Activated CD4-positive, alpha-beta memory T cell treated with anti-CD3 and anti-CD28 coated beads, Interleukin-2, amount 10 ng/mL, durations not matched to agents 7 days and 5 days (primary cell): Measurements from ENCODE around the gene CEP20. TPM values are rescaled to one million over a fixed set of nuclear protein-coding genes. Genes with fewer than 3 reads are reported as not detected.

ENCODE experiments used
- CTCF ChIA-PET: fragments of 350-600 bp; sonication (Branson Sonifier 250); formaldehyde crosslinking; loops from one replicate; lab custom pipeline; 2021; ENCODE audit warnings: antibody characterized with exemption, inconsistent platforms; lab: Charles Lee
- POLR2A ChIA-PET: fragments of 350-600 bp; sonication (Branson Sonifier 250); formaldehyde crosslinking; loops from one replicate; lab custom pipeline; 2021; ENCODE audit warnings: antibody characterized with exemption; lab: Charles Lee
- DNase-seq: peaks from one replicate; pipeline ENCODE4 v3.0.0-alpha.2; 2020
- H3K27ac Mint-ChIP-seq: one replicate; pipeline ENCODE4 v1.8.0; 2021; ENCODE audit warnings: mild to moderate bottlenecking, mixed read lengths
- H3K27me3 Mint-ChIP-seq: one replicate; pipeline ENCODE4 v1.8.0; 2021; ENCODE audit warnings: mixed read lengths
- H3K36me3 Mint-ChIP-seq: one replicate; pipeline ENCODE4 v1.8.0; 2021; ENCODE audit warnings: low read depth, mixed read lengths
- H3K4me1 Mint-ChIP-seq: one replicate; pipeline ENCODE4 v1.8.0; 2021; ENCODE audit warnings: mixed read lengths
- H3K4me3 Mint-ChIP-seq: one replicate; pipeline ENCODE4 v1.8.0; 2021; ENCODE audit warnings: mild to moderate bottlenecking, mixed read lengths
- H3K9me3 Mint-ChIP-seq: one replicate; pipeline ENCODE4 v1.8.0; 2021; ENCODE audit warnings: mixed read lengths
- total RNA-seq, 2 experiments: library from RNA; stranded (reverse); gene quantifications; one replicate each; pipeline ENCODE4 v1.2.3, GENCODE V29; 2021

The CEP20 gene
- total RNA-seq, 2 experiments from 2014 or later, result 49.7 to 56.1 TPM

GRCh38 chr16:15873737-15874136, 14.7 kb downstream of the CEP20 start:
- CTCF ChIA-PET, result interaction anchor here (1.1 to 3.4 kb wide), 2 partner anchors 14 to 235 kb away, joined by 3 to 12 read pairs; partner anchors contain the start of gene CEP20
- no peak overlapping the region for H3K27ac Mint-ChIP-seq
- H3K27me3 Mint-ChIP-seq, result no peaks in the 10 kb centered on the region
- no peak overlapping the region for H3K4me3 Mint-ChIP-seq
- POLR2A ChIA-PET, result interaction anchor here (1.3 kb wide), 1 partner anchor 15 kb away, joined by 3 read pairs; the partner anchor contains the start of gene CEP20
- H3K4me1 Mint-ChIP-seq, result peaks cover 2% of the 10 kb centered on the region
- H3K36me3 Mint-ChIP-seq, result peaks cover 34% of the 10 kb centered on the region
- H3K9me3 Mint-ChIP-seq, result no peaks in the 10 kb centered on the region
- no peak for DNase-seq

- POLR2A ChIA-PET, result interaction anchor here (1.2 kb wide), 1 partner anchor 13 kb away, joined by 5 read pairs; no protein-coding TSS in a partner anchor
- H3K27ac Mint-ChIP-seq, result no peak overlapping the region
Measured at GRCh38 chr16:15873301-15873700, 15.1 kb downstream of the CEP20 start.

GRCh38 chr16:15870011-15870410, 18.4 kb downstream of the CEP20 start:
- ChIA-PET POLR2A (no interaction called here), CTCF (interaction anchor here (1.5 kb wide), 1 partner anchor 18 kb away, joined by 4 read pairs; the partner anchor contains the start of gene CEP20)
- Mint-ChIP-seq H3K36me3 (peaks cover 39% of the 10 kb centered on the region), H3K4me1 (no peaks in the 10 kb centered on the region), H3K27ac (no peak overlapping the region), H3K4me3 (no peak overlapping the region), H3K27me3 (no peaks in the 10 kb centered on the region), H3K9me3 (no peaks in the 10 kb centered on the region)
- DNase-seq, result no peak

More at GRCh38 chr16:15873301-15873700, 15.1 kb downstream of the CEP20 start:
- CTCF ChIA-PET, result interaction anchor here (1.0 to 3.4 kb wide), 2 partner anchors 15 to 84 kb away, joined by 4 to 12 read pairs; partner anchors contain the start of gene CEP20
- H3K4me3 Mint-ChIP-seq, result no peak overlapping the region
- DNase-seq, result no peak
- H3K27me3 Mint-ChIP-seq, result no peaks in the 10 kb centered on the region
- H3K4me1 Mint-ChIP-seq, result peaks cover 2% of the 10 kb centered on the region
- peaks cover 36% of the 10 kb centered on the region for H3K36me3 Mint-ChIP-seq
- H3K9me3 Mint-ChIP-seq, result no peaks in the 10 kb centered on the region

GRCh38 chr16:15866451-15866850, 22.0 kb downstream of the CEP20 start:
- no peak for DNase-seq
- ChIA-PET CTCF (no interaction called here), POLR2A (no interaction called here)
- H3K27me3 Mint-ChIP-seq, result peaks cover 2% of the 10 kb centered on the region
- peaks cover 29% of the 10 kb centered on the region for H3K36me3 Mint-ChIP-seq
- no peaks in the 10 kb centered on the region for H3K9me3 Mint-ChIP-seq
- no peak overlapping the region for H3K27ac Mint-ChIP-seq
- H3K4me3 Mint-ChIP-seq, result no peak overlapping the region
- no peaks in the 10 kb centered on the region for H3K4me1 Mint-ChIP-seq

GRCh38 chr16:15865742-15866141, 22.7 kb downstream of the CEP20 start:
- peaks cover 29% of the 10 kb centered on the region for H3K36me3 Mint-ChIP-seq
- H3K4me3 Mint-ChIP-seq, result no peak overlapping the region
- no peaks in the 10 kb centered on the region for H3K4me1 Mint-ChIP-seq
- ChIA-PET POLR2A (no interaction called here), CTCF (interaction anchor here (0.5 kb wide), 1 partner anchor 206 kb away, joined by 3 read pairs; no protein-coding TSS in a partner anchor)
- peaks cover 4% of the 10 kb centered on the region for H3K27me3 Mint-ChIP-seq
- DNase-seq, result no peak
- H3K9me3 Mint-ChIP-seq, result no peaks in the 10 kb centered on the region
- H3K27ac Mint-ChIP-seq, result no peak overlapping the region

GRCh38 chr16:15864939-15865338, 23.5 kb downstream of the CEP20 start:
- ChIA-PET CTCF (interaction anchor here (0.5 kb wide), 1 partner anchor 207 kb away, joined by 3 read pairs; no protein-coding TSS in a partner anchor), POLR2A (no interaction called here)
- Mint-ChIP-seq H3K27ac (no peak overlapping the region), H3K4me1 (no peaks in the 10 kb centered on the region), H3K4me3 (no peak overlapping the region), H3K9me3 (no peaks in the 10 kb centered on the region), H3K36me3 (peaks cover 25% of the 10 kb centered on the region), H3K27me3 (peaks cover 4% of the 10 kb centered on the region)
- no peak for DNase-seq

- Mint-ChIP-seq H3K9me3 (no peaks in the 10 kb centered on the region), H3K27me3 (peaks cover 24% of the 10 kb centered on the region)
Measured at GRCh38 chr16:15861996-15862395, 26.4 kb downstream of the CEP20 start.

GRCh38 chr16:15858921-15859668, 29.3 kb downstream of the CEP20 start:
- Mint-ChIP-seq H3K36me3 (no peaks in the 10 kb centered on the region), H3K27me3 (peaks cover 44% of the 10 kb centered on the region), H3K4me1 (peaks cover 8% of the 10 kb centered on the region), H3K9me3 (no peaks in the 10 kb centered on the region), H3K27ac (no peak overlapping the region), H3K4me3 (no peak overlapping the region)
- CTCF ChIA-PET, result no interaction called here
- POLR2A ChIA-PET, result no interaction called here
- no peak for DNase-seq

More at GRCh38 chr16:15861996-15862395, 26.4 kb downstream of the CEP20 start:
- ChIA-PET POLR2A (no interaction called here), CTCF (no interaction called here)
- no peak for DNase-seq
- Mint-ChIP-seq H3K4me1 (peaks cover 8% of the 10 kb centered on the region), H3K4me3 (no peak overlapping the region), H3K36me3 (peaks cover 14% of the 10 kb centered on the region), H3K27ac (no peak overlapping the region)

- H3K27me3 Mint-ChIP-seq, result peaks cover 45% of the 10 kb centered on the region
- no peak for DNase-seq
- CTCF ChIA-PET, result no interaction called here
- H3K36me3 Mint-ChIP-seq, result no peaks in the 10 kb centered on the region
- H3K4me1 Mint-ChIP-seq, result peaks cover 8% of the 10 kb centered on the region
- POLR2A ChIA-PET, result no interaction called here
- no peak overlapping the region for H3K27ac Mint-ChIP-seq
- peak overlapping the region; percentile 38 for H3K4me3 Mint-ChIP-seq
- no peaks in the 10 kb centered on the region for H3K9me3 Mint-ChIP-seq
Measured at GRCh38 chr16:15857724-15858560, 30.5 kb downstream of the CEP20 start.

- Mint-ChIP-seq H3K27ac (no peak within 1 kb of the TSS), H3K9me3 (no peaks in the 10 kb centered on the region), H3K36me3 (no peaks in the 10 kb centered on the region), H3K27me3 (peaks cover 44% of the 10 kb centered on the region), H3K4me1 (peaks cover 8% of the 10 kb centered on the region), H3K4me3 (peak within 1 kb of the TSS; percentile 38)
- DNase-seq, result no peak
- ChIA-PET POLR2A (no interaction called here), CTCF (no interaction called here)
Measured at GRCh38 chr16:15856901-15857698, 31.3 kb downstream of the CEP20 start, which contains the start of gene MYH11. TSS of gene MYH11 (minus strand) at chr16:15857028. CDS start at chr16:15838252, 18,776 bp downstream.

- ChIA-PET POLR2A (no interaction called here), CTCF (no interaction called here)
- no peaks in the 10 kb centered on the region for H3K36me3 Mint-ChIP-seq
- H3K9me3 Mint-ChIP-seq, result no peaks in the 10 kb centered on the region
- H3K27me3 Mint-ChIP-seq, result peaks cover 44% of the 10 kb centered on the region
- DNase-seq, result no peak
- H3K4me1 Mint-ChIP-seq, result peaks cover 8% of the 10 kb centered on the region
- H3K4me3 Mint-ChIP-seq, result no peak overlapping the region
- no peak overlapping the region for H3K27ac Mint-ChIP-seq
Measured at GRCh38 chr16:15856182-15856581, 32.2 kb downstream of the CEP20 start.

GRCh38 chr16:15855704-15856003, 32.7 kb downstream of the CEP20 start:
- peaks cover 41% of the 10 kb centered on the region for H3K27me3 Mint-ChIP-seq
- POLR2A ChIA-PET, result no interaction called here
- no peak for DNase-seq
- no peak overlapping the region for H3K27ac Mint-ChIP-seq
- peaks cover 8% of the 10 kb centered on the region for H3K4me1 Mint-ChIP-seq
- no peaks in the 10 kb centered on the region for H3K9me3 Mint-ChIP-seq
- H3K4me3 Mint-ChIP-seq, result no peak overlapping the region
- CTCF ChIA-PET, result no interaction called here
- no peaks in the 10 kb centered on the region for H3K36me3 Mint-ChIP-seq
